ENCODE results near the gene MRPL18. TPM values are rescaled to one million over a fixed set of nuclear protein-coding genes. Genes with fewer than 3 reads are reported as not detected.
A peak's percentile ranks its signal among the peaks of the same experiment; 100 is the strongest.

MRPL18 gene
- total and polyA plus RNA-seq, 2 of the 8 experiments (the other 6 are each of a cell fraction or from before 2014, with no cell fraction given), result 58.7 to 79.8 TPM

Small RNA genes lying within 50 kb of the gene (small RNA-seq; reads per million reads assigned to genes)
- gene SNORA20 (ENCODE audit: insufficient read depth) (4.1 reads per million, percentile 53 among the genes with 10 or more reads in this experiment), gene SNORA29 (ENCODE audit: insufficient read depth) (not detected)

Other genes with a start within 250 kb of the MRPL18 start
- gene SOD2, start 97.2 kb upstream of the MRPL18 start, total RNA-seq (2021; fragmentation: NEBNext Ultra II Directional; extraction: Animal tissue kit (Norgen Biotek cat#: 25700)), result 88.7 and 96.9 TPM in 2 replicates
- 30.6 and 31.1 TPM in 2 replicates for gene SOD2, start 97.2 kb upstream of the MRPL18 start, polyA plus RNA-seq (2011; rRNA removed)
- 112 and 120 TPM in 2 replicates for gene WTAP, start 63.0 kb upstream of the MRPL18 start, total RNA-seq (2021; fragmentation: NEBNext Ultra II Directional; extraction: Animal tissue kit (Norgen Biotek cat#: 25700))
- gene WTAP, start 63.0 kb upstream of the MRPL18 start, polyA plus RNA-seq (2011; rRNA removed), result 18.0 and 32.6 TPM in 2 replicates
- gene ACAT2, start 28.4 kb upstream of the MRPL18 start, total RNA-seq (2021; fragmentation: NEBNext Ultra II Directional; extraction: Animal tissue kit (Norgen Biotek cat#: 25700)), result 166 and 175 TPM in 2 replicates
- gene ACAT2, start 28.4 kb upstream of the MRPL18 start, polyA plus RNA-seq (2011; rRNA removed), result 40.9 and 61.6 TPM in 2 replicates
- 331 and 348 TPM in 2 replicates for gene TCP1, start 865 bp upstream of the MRPL18 start, total RNA-seq (2021; fragmentation: NEBNext Ultra II Directional; extraction: Animal tissue kit (Norgen Biotek cat#: 25700))
- 117 and 138 TPM in 2 replicates for gene TCP1, start 865 bp upstream of the MRPL18 start, polyA plus RNA-seq (2011; rRNA removed)
- gene PNLDC1, start 9.8 kb downstream of the MRPL18 start, total RNA-seq (2021; fragmentation: NEBNext Ultra II Directional; extraction: Animal tissue kit (Norgen Biotek cat#: 25700)), result 0.34 and 0.44 TPM in 2 replicates
- gene PNLDC1, start 9.8 kb downstream of the MRPL18 start, polyA plus RNA-seq (2011; rRNA removed), result 0.09 and 0.15 TPM in 2 replicates
- not detected in 2 replicates for gene MAS1, start 100.5 kb downstream of the MRPL18 start, total RNA-seq (2021; fragmentation: NEBNext Ultra II Directional; extraction: Animal tissue kit (Norgen Biotek cat#: 25700))
- 0.02 TPM in 1 of 2 replicates, not detected in the other for gene MAS1, start 100.5 kb downstream of the MRPL18 start, polyA plus RNA-seq (2011; rRNA removed)
- gene IGF2R, start 178.6 kb downstream of the MRPL18 start, total RNA-seq (2021; fragmentation: NEBNext Ultra II Directional; extraction: Animal tissue kit (Norgen Biotek cat#: 25700)), result 74.1 and 80.7 TPM in 2 replicates
- 20.6 and 27.3 TPM in 2 replicates for gene IGF2R, start 178.6 kb downstream of the MRPL18 start, polyA plus RNA-seq (2011; rRNA removed)

Data from H1 (cell line).